GM06990 (cell line): Measurements from ENCODE around the gene RICTOR.

Source experiments
- DNase-seq: peaks from one replicate; pipeline ENCODE4 v3.0.0-alpha.2; 2011; ENCODE audit not compliant: insufficient read length; ENCODE audit errors: extremely low read depth
- H3K27me3 ChIP-seq: replicated peaks from 2 replicates; pipeline ENCODE4 v1.6.0; 2011; ENCODE audit warnings: low read length; ENCODE audit not compliant: control insufficient read depth, insufficient read depth
- H3K36me3 ChIP-seq: 2 replicates; pipeline ENCODE4 v1.5.1; 2011; ENCODE audit warnings: low read length; ENCODE audit not compliant: control insufficient read depth, insufficient read depth
- H3K4me3 ChIP-seq: replicated peaks from 2 replicates; pipeline ENCODE4 v1.5.1; 2011; ENCODE audit warnings: low read depth, mild to moderate bottlenecking, control low read depth, low read length
- TF ChIP-seq, protein P1 (sequence below): IDR thresholded peaks from 2 replicates; pipeline ENCODE4 v1.5.1; 2011; ENCODE audit warnings: low read length, control low read depth, mild to moderate bottlenecking, inconsistent platforms; ENCODE audit not compliant: insufficient read depth, poor library complexity, severe bottlenecking

Gene RICTOR

GRCh38 chr5:38889424-38889823 lies 184.8 kb downstream of the RICTOR start:
- Histone ChIP-seq H3K4me3 (no peak overlapping the region), H3K27me3 (no peaks in the 10 kb centered on the region), H3K36me3 (no peaks in the 10 kb centered on the region)
- DNase-seq, result no peak
- TF ChIP-seq, protein P1, sequence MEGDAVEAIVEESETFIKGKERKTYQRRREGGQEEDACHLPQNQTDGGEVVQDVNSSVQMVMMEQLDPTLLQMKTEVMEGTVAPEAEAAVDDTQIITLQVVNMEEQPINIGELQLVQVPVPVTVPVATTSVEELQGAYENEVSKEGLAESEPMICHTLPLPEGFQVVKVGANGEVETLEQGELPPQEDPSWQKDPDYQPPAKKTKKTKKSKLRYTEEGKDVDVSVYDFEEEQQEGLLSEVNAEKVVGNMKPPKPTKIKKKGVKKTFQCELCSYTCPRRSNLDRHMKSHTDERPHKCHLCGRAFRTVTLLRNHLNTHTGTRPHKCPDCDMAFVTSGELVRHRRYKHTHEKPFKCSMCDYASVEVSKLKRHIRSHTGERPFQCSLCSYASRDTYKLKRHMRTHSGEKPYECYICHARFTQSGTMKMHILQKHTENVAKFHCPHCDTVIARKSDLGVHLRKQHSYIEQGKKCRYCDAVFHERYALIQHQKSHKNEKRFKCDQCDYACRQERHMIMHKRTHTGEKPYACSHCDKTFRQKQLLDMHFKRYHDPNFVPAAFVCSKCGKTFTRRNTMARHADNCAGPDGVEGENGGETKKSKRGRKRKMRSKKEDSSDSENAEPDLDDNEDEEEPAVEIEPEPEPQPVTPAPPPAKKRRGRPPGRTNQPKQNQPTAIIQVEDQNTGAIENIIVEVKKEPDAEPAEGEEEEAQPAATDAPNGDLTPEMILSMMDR, result no peak

GRCh38 chr5:38888041-38888440 lies 186.2 kb downstream of the RICTOR start:
- TF ChIP-seq, protein P1, result no peak
- no peak for DNase-seq
- H3K4me3 ChIP-seq, result no peak overlapping the region
- no peaks in the 10 kb centered on the region for H3K36me3 ChIP-seq
- H3K27me3 ChIP-seq, result no peaks in the 10 kb centered on the region
